Prostate gland (tissue), 2 donors: ENCODE results near the gene CYFIP1. TPM values are rescaled to one million over a fixed set of nuclear protein-coding genes. Genes with fewer than 3 reads are reported as not detected.

Experiments used
- DNase-seq: peaks from one replicate; pipeline ENCODE4 v3.0.0-alpha.2; 2019; ENCODE audit warnings: low spot score
- H3K27ac ChIP-seq, 2 donors: fragments of 200-600 bp; sonication (generic); 2 replicates each; pipeline ENCODE4 v1.5.1; 2017 to 2019
- H3K27me3 ChIP-seq: fragments of 200-600 bp; sonication (generic); replicated peaks from 2 replicates; pipeline ENCODE4 v1.5.1; 2019; ENCODE audit not compliant: insufficient read depth
- H3K36me3 ChIP-seq, 2 donors: fragments of 200-600 bp; sonication (generic); 1 replicate in 1 of 2; 2 replicates in 1 of 2; pipeline versions ENCODE4 v1.5.1 to v1.8.1; 2017 to 2019
- H3K4me1 ChIP-seq: fragments of 200-600 bp; sonication (generic); replicated peaks from 2 replicates; pipeline ENCODE4 v1.5.1; 2019
- H3K4me3 ChIP-seq, 2 donors: fragments of 200-600 bp; sonication (generic); 2 replicates each; pipeline ENCODE4 v1.5.1; 2017 to 2019
- H3K9me3 ChIP-seq: fragments of 200-600 bp; sonication (generic); 2 replicates; pipeline ENCODE4 v1.5.1; 2017
- POLR2A ChIP-seq: fragments of 450-650 bp; IDR thresholded peaks from one replicate; pipeline ENCODE4 v1.6.1; 2016; ENCODE audit warnings: antibody characterized with exemption, mild to moderate bottlenecking
- POLR2AphosphoS5 ChIP-seq: sonication (generic); formaldehyde crosslinking; IDR thresholded peaks from one replicate; pipeline ENCODE4 v1.6.1; 2017; ENCODE audit warnings: antibody characterized with exemption
- WGBS: methylation state at CpG from one replicate; pipeline ENCODE4 v1.1.5; 2018; 5-methylcytosine and 5-hydroxymethylcytosine counted together
- intact Hi-C: fragments of 100-400 bp; cut with DNase I; formaldehyde crosslinking; loops from one replicate; pipeline ENCODE4 v1.14.2; 2022
- total RNA-seq, 2 donors: library from RNA; depleted of rRNA; stranded (reverse); fragments of >200 nt; gene quantifications; one replicate each; pipeline ENCODE4 v1.1.0, GENCODE V29; 2016
- TF ChIP-seq, protein P1 (sequence below), 4 experiments: fragments of 200-600 bp in 2 of 4; fragments of 450-650 bp in 2 of 4; sonication (generic) in 2 of 4; IDR thresholded peaks; 1 replicate in 3 of 4; 2 replicates in 1 of 4; pipeline ENCODE4 v1.5.1; 2016 to 2019; ENCODE audit warnings: antibody characterized with exemption in 4 of 4, mild to moderate bottlenecking in 2 of 4, moderate library complexity in 2 of 4

Gene CYFIP1
- total RNA-seq, 2 donors from 2014 or later: 97.1 to 121 TPM

GRCh38 chr15:22973286-22973685, 6.9 kb downstream of the CYFIP1 start:
- no peak for DNase-seq
- no peaks in the 10 kb centered on the region for H3K36me3 ChIP-seq
- intact Hi-C loops: no loop called here
- no peaks in the 10 kb centered on the region for H3K27me3 ChIP-seq
- TF ChIP-seq POLR2A (no peak), POLR2AphosphoS5 (no peak)
- TF ChIP-seq, protein P1, sequence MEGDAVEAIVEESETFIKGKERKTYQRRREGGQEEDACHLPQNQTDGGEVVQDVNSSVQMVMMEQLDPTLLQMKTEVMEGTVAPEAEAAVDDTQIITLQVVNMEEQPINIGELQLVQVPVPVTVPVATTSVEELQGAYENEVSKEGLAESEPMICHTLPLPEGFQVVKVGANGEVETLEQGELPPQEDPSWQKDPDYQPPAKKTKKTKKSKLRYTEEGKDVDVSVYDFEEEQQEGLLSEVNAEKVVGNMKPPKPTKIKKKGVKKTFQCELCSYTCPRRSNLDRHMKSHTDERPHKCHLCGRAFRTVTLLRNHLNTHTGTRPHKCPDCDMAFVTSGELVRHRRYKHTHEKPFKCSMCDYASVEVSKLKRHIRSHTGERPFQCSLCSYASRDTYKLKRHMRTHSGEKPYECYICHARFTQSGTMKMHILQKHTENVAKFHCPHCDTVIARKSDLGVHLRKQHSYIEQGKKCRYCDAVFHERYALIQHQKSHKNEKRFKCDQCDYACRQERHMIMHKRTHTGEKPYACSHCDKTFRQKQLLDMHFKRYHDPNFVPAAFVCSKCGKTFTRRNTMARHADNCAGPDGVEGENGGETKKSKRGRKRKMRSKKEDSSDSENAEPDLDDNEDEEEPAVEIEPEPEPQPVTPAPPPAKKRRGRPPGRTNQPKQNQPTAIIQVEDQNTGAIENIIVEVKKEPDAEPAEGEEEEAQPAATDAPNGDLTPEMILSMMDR (IDR thresholded peaks at IDR 0.05): no peak
- 77% methylated on average over 5 of the region's 5 CpGs for WGBS
- H3K4me3 ChIP-seq: no peak overlapping the region
- H3K4me1 ChIP-seq: no peaks in the 10 kb centered on the region
- H3K27ac ChIP-seq: no peak overlapping the region
- no peaks in the 10 kb centered on the region for H3K9me3 ChIP-seq

DNA sequence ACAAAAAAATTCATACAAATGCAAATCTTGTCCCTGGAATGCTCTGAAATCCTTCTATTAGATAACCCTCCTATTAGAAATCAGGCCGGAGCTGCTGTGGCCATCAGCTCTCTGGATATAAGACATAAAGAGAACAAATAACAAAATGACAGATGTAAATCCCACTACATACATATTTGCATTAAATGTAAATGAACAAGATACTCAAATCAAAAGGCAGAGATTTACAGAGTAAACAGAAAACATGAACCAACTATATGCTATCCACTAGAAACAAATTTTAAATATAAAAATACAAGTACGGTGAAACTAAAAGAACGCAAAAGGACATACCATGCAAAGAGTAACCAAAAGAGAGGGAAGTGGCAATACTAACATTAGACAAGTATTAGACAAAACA, 10.7 kb downstream of the CYFIP1 start:
- H3K36me3 ChIP-seq: no peaks in the 10 kb centered on the region
- no peaks in the 10 kb centered on the region for H3K27me3 ChIP-seq
- H3K4me1 ChIP-seq: no peaks in the 10 kb centered on the region
- 97% methylated on average over 3 of the region's 3 CpGs for WGBS
- H3K9me3 ChIP-seq: no peaks in the 10 kb centered on the region
- no peak for DNase-seq
- intact Hi-C loops: no loop called here
- no peak overlapping the region for H3K27ac ChIP-seq
- TF ChIP-seq POLR2A (no peak), POLR2AphosphoS5 (no peak)
- TF ChIP-seq, protein P1 (IDR thresholded peaks at IDR 0.05): no peak
- H3K4me3 ChIP-seq: no peak overlapping the region

DNA sequence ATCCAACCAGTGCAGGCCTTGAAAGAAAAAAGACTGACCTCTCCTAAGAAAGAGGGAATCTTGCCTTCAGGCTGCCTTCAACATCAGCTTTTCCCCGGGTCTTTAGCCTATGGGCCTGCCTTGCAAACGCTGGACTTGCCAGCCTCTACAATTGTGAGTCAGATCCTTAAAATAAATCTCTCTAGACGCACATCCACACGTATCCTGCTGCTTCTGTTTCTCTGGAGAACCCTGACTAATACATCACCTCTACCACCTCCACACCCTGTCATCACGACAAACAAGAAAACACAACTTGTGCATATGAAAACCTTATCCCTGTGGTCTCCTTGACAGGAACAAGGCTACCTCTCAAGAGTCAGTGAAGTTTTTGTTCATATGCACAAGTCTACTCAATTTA, 11.8 kb downstream of the CYFIP1 start:
- DNase-seq: no peak
- Histone ChIP-seq H3K4me3 (no peak overlapping the region), H3K9me3 (no peaks in the 10 kb centered on the region), H3K27ac (no peak overlapping the region), H3K36me3 (no peaks in the 10 kb centered on the region), H3K27me3 (no peaks in the 10 kb centered on the region), H3K4me1 (no peaks in the 10 kb centered on the region)
- no peak for TF ChIP-seq POLR2A
- TF ChIP-seq, protein P1 (IDR thresholded peaks at IDR 0.05): no peak
- TF ChIP-seq POLR2AphosphoS5: no peak
- intact Hi-C loops: no loop called here
- 51% methylated on average over 5 of the region's 5 CpGs for WGBS

- H3K4me1 ChIP-seq: no peaks in the 10 kb centered on the region
- TF ChIP-seq, protein P1 (IDR thresholded peaks at IDR 0.05): no peak
- no peak for TF ChIP-seq POLR2AphosphoS5
- no peak for TF ChIP-seq POLR2A
- intact Hi-C loops: no loop called here
- no peak for DNase-seq
- H3K27ac ChIP-seq: no peak overlapping the region
- no peaks in the 10 kb centered on the region for H3K27me3 ChIP-seq
- WGBS: 84% methylated on average over 15 of the region's 15 CpGs
- H3K36me3 ChIP-seq: no peaks in the 10 kb centered on the region
- no peak overlapping the region for H3K4me3 ChIP-seq
- H3K9me3 ChIP-seq: no peaks in the 10 kb centered on the region
Observed at GRCh38 chr15:22967084-22967770, 12.9 kb downstream of the CYFIP1 start.
